HG02970 (cell line): ENCODE results near the gene NTM.
"Not testable (repeated sequence)": the region's sequence is repeated elsewhere in the genome, so short reads cannot be mapped to it uniquely, and the experiment has no call there.

ENCODE experiments used
- ATAC-seq: cut with Tn5 transposase; IDR thresholded peaks from one replicate; pipeline ENCODE4 v1.9.1; 2021; ENCODE audit warnings: mild to moderate bottlenecking, moderate library complexity, moderate number of reproducible peaks; ENCODE audit not compliant: unreplicated experiment, low FRiP score

NTM gene

GRCh38 chr11:131895865-131896264, 525.5 kb downstream of the NTM start:
- ATAC-seq = no peak

- ATAC-seq = no peak
Observed at GRCh38 chr11:131896978-131897615, 526.7 kb downstream of the NTM start.

GRCh38 chr11:131897956-131898355, 527.5 kb downstream of the NTM start:
- no peak for ATAC-seq

GRCh38 chr11:131898949-131899348, 528.5 kb downstream of the NTM start:
- no peak for ATAC-seq

- ATAC-seq = no peak
Observed at GRCh38 chr11:131899950-131900580, 529.6 kb downstream of the NTM start.

- no peak for ATAC-seq
Observed at GRCh38 chr11:131902421-131902820, 532.0 kb downstream of the NTM start.

- ATAC-seq = no peak
Observed at GRCh38 chr11:131903074-131903473, 532.7 kb downstream of the NTM start.

- ATAC-seq = no peak
Observed at GRCh38 chr11:131904756-131905155, 534.3 kb downstream of the NTM start.

- ATAC-seq = no peak
Observed at GRCh38 chr11:131906963-131907362, 536.5 kb downstream of the NTM start.

GRCh38 chr11:131907371-131907770, 537.0 kb downstream of the NTM start:
- no peak for ATAC-seq

GRCh38 chr11:131908316-131908715, 537.9 kb downstream of the NTM start:
- ATAC-seq = no peak

- ATAC-seq = no peak
Observed at GRCh38 chr11:131909426-131910177, 539.2 kb downstream of the NTM start.

- no peak for ATAC-seq
Observed at GRCh38 chr11:131910178-131910522, 539.7 kb downstream of the NTM start.

GRCh38 chr11:131910523-131911387, 540.3 kb downstream of the NTM start:
- ATAC-seq = no peak

- ATAC-seq = not testable (repeated sequence)
Observed at GRCh38 chr11:131911388-131912032, 541.1 kb downstream of the NTM start.

GRCh38 chr11:131912134-131912533, 541.7 kb downstream of the NTM start:
- ATAC-seq = no peak

- ATAC-seq = no peak
Observed at GRCh38 chr11:131913267-131913666, 542.9 kb downstream of the NTM start.

GRCh38 chr11:131914361-131914774, 544.0 kb downstream of the NTM start:
- ATAC-seq = no peak

GRCh38 chr11:131916638-131917037, 546.2 kb downstream of the NTM start:
- no peak for ATAC-seq

- ATAC-seq = no peak
Observed at GRCh38 chr11:131917634-131918384, 547.4 kb downstream of the NTM start.
